ENCODE results near the gene PRR5L.
A peak's percentile ranks its signal among the peaks of the same experiment; 100 is the strongest.

PRR5L gene

DNA sequence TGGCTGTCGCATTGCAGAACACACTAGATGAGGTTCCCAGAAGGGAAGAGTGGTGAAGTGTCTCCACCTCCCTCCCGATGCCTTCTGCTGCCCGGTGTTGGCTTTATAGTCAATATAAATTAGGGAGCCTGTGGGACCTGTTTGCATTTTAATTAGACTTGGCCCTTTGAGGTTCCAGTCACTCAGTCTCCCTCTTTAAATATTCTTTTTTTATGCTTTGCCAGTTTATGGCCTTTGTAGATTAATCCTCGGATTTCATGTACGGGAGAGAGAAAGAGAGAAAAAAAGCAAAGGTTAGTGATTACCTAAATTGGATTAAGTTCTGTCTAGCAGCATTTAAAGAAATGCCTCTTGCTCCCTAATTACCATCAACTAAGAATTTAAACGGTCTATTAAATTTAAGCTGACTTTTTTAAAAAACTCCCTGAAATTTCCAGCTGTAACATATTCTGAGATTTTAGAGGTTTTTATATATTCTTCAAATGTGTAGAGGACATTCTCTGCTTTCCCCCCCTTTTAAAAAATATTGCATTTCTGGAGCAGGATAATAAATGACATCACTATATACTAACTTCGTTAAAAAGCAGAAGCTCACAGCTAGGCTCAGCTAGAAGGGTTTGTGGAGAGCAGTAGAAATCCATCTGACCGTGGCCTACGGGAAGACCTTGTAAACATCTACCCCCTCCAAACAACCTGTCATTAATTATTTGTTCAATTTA is 84.4 kb downstream of the PRR5L start:
- DNase-seq, result no peak

DNA sequence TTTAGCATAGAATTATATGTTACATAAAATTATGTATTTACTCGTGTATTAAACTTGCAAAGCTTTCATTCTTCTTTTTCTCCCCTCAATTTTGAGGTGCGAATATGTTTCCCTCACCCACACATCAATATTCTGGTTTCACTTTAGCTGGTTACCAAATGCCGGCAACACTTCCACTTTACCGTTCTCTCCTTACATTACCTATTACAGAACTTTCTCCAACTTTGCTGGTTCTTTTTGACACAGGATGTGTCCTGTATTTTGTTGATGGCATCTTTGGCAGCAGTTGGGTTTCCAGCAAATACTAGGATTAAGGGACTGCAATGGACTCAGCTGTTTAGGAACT is 84.9 kb downstream of the PRR5L start:
- DNase-seq, result no peak

DNA sequence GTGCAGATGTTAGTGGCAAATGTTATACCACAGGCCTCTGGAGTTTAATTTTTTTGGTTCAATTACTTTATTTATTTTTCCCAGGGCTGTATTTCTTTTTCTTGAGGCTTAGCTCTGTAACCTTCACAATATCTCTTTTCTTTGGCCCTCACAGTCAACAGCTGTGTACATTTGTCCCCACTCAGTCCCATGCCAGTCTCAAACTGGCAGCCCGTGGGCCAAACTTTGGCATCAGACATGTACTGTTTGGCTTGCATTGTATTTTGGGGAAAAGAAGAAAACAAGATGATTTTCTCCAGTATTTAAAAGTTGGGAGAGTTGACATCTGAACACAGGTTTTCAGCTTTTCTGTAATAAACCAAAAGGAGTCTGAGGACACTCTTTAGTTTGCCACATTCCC is 87.1 kb downstream of the PRR5L start:
- DNase-seq, result no peak

DNA sequence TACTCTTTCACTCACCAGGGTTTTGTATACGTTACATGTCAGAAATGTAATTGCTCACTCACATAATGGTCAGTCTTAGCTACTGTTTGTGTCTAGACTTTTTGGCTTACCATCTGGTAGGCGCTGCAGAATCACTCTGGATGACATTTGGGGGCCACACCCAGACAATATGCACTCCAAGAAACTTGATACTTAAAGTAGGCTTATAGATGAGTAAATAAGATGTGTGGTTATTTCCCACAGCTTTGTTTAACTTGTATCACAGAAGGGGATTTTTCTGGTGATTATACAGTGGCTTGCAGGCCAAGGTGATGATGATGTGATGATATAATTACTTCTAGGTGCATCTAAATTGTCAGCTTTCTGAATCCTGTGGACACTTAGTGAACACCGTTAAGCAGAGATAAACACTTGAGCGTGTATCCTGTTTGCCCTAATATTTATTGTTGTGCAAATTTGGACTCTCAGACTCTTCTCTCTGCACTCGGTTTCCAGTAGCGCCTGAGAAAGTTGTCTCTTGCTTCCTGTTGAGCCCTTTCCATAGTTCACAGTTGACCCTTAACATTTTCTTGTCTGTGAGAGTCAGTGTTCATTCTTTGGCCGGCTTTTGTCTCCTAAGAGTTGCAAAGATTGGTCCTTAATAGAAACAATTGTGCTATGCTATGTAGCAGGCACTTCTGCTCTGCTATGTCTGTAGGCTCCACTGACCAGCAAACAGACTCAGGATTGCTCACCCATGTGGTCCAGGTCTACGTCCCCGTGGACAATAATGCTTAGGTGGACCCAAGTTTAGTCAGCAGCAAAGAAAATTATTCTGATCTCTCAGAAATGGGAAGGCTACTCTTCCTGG is 89.3 kb downstream of the PRR5L start:
- no peak for DNase-seq

- no peak for DNase-seq
Observed at GRCh38 chr11:36386411-36386810, 90.3 kb downstream of the PRR5L start.

GRCh38 chr11:36388071-36388470 is 92.0 kb downstream of the PRR5L start:
- no peak for DNase-seq

DNA sequence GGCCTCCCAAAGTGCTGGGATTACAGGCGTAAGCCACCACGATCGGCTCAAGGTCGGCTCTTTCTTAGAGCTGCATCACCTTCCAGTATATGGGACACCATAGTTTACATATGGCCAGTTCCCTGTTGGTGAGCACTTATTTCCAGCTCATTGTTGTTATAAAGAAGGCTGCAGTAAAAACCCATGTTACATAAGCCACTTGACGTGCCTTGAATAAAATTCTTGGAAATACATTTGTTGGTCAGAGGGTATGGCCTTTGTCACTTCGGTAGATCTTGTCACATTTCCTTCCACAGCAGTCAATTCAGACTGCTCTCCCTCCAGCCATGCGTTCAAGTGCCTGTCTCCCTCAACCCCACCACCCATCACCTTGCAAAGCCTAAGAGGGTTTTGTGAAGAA is 92.9 kb downstream of the PRR5L start:
- DNase-seq, result peak; percentile 14

DNA sequence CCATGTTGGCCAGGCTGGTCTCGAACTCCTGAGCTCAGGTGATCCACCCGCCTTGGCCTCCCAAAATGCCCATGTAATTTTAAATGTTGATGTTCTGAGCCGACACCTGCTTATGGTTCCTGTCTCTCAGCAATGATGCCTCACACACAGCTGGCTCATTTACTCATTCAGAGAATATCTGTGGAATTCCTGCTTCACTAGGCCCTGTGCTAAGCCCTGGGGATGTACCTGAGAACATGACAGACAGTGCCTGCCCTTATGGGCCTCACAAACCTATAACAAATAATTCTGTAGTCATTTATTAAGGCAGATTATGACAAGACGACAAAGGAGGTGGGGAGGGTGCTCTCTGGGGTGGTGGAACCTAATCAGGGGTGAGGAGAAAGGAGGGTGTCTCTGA is 93.7 kb downstream of the PRR5L start:
- DNase-seq, result no peak

DNA sequence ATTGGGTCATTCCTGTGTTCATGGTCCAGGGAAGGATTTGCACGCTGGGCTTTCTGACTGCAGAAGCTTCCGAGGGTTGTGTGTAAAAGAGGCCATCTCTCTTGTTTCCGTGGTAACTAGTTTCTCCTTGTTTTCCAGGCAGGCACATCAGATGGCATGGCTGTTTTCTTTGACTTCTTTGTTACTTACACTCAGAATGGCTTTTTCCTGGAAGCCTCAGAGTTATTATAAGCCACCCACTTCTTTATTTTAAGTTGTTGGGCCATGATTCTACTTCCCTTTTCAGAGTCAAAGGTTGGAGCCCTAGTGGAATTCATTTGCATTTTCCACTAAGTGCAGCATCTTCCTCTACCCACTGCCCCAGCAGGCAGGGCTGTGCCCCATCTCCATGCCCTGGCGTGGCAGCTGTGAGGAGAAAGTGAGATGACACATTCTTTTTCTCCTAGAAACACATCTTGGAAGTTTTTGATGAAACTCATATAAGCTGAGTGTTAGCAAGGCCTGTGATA is 94.9 kb downstream of the PRR5L start:
- peak; percentile 67 for DNase-seq

- DNase-seq, result no peak
Observed at GRCh38 chr11:36392196-36392595, 96.1 kb downstream of the PRR5L start.

GRCh38 chr11:36394056-36394455 is 98.0 kb downstream of the PRR5L start:
- no peak for DNase-seq

DNA sequence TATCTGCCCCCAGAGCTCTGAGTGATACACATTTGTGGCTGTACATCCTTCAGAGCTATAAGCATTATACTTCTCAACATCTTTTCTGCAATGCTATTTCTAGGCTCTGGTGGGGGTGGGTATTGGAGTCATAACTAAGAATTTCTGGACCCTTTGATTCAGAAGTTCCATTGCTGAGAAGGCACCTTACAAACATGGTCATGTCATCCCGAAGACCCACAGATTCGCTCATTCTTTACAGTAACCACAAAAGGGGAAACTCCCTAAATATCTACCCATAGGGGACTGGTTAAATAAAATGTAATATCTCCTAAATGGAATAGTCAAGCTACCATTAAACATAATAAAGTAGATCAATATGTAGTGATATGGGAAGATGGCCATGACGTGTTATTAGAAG is 98.8 kb downstream of the PRR5L start:
- no peak for DNase-seq

- no peak for DNase-seq
Observed at GRCh38 chr11:36395978-36396736, 100.1 kb downstream of the PRR5L start.

DNA sequence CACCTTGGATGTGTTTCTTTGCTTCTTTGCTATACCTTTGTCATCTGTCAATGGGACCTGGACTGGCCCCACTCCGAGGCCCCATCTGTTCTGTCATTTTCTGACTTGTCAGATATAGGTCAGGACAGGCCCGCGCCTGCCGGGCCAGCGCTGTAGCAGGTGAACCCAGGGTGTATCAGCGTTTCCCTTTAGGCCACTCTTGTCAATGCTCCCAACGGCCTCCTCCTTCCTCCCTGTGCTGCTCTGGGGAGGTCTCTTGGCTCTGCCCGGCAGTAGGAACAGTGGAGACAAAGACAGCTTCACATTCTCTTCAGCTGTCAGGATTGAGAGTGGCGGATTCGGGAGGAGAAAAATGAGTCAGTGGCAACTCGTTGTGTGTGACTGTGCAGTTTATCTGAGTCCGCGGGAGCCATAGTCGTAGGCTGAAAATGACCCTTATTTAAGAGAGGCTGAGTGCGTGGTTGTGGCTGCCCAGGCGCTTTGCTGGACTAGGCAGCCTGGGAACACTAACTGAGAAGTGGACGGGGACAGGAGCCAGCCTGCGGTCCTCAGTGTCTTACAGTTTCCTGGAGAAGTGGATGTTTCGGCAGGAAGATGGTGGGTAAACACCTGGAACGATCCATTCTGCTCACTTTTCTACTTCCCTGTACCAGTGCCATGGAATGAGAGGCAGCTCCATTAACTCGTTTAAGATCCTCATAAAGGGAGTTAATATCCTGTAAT is 102.3 kb downstream of the PRR5L start:
- DNase-seq, result no peak

- no peak for DNase-seq
Observed at GRCh38 chr11:36399236-36399635, 103.1 kb downstream of the PRR5L start.

- DNase-seq, result no peak
Observed at GRCh38 chr11:36399745-36400144, 103.7 kb downstream of the PRR5L start.

- DNase-seq, result no peak
Observed at GRCh38 chr11:36400766-36401455, 104.8 kb downstream of the PRR5L start.

- DNase-seq, result no peak
Observed at GRCh38 chr11:36402568-36403170, 106.6 kb downstream of the PRR5L start.

DNA sequence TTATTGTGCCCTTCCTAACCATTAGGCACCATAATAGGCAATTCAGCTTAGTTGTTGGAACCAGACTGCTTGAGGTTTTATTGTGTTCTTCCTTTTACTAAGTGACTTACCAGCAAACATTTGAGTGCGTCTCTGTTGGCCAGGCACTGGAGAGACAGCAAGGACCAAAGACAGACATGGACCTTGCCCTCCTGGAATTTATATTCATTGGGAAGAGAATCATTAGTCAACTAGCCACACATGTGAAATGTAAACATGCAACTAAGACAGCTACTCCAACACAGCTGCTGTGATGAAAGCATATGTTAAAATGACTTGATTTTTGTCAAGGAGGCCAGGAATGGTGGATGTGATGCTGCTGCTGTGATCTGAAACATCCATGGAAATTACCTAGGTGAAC is 107.6 kb downstream of the PRR5L start:
- no peak for DNase-seq

DNA sequence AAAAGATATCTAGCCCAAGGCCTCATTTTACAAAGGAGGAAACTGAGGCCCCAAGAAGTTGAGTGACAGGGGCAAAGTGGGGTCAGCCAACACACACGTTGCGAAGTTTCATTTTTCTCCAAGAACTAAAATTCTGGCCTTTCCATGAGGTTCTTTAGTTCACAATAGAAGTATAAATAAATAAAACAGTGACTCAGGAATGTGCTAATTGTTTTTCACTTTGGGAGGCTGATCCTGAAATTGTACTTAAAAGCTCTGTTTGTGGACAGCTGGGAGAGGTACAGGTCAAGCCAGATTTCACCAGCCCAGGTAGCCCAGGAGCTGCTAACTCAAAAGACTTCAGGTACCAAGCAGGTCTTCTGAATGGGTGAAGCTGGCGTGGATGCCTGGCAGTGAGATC is 108.7 kb downstream of the PRR5L start:
- no peak for DNase-seq

DNA sequence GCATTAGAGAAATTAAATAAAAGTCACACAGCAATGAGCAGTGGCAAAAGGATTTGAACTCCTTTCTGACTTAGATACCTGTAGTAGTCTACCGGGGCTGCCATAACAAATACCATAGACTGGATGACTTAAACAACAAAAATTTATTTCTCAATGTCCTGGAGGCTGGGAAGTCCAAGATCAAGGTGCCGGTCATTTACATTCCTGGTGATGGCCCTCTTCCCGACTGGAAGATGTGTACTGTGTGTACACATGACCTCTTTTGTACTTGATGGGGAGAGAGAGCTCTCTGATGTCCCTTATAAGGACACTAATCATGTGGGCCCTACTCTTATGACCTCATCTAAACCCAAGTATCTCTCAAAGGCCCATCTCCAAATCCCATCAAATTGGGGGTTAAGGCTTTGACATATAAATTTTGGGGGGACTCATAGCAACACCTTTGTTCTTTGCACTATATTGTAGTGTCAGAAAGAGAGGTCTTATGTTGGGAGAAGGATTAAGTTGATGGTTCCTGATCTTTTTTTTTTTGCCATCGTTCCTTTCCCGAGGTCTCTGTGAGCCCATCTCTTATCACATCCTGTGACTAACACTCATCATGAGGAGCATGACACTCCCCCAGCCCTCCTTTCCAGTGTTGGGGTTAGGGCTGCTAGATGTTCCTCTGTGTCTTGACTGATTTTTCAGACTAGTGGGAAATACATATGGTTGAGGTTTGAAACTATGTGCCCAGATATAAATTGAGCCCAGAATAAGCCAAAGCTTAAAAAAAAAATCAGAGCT is 109.7 kb downstream of the PRR5L start:
- DNase-seq, result no peak

All from GF-D8 (cell line).